NCI-H187 treated with DMSO at 0.1 percent for 48 hours (cell line): ENCODE results near the gene OGFR.

Experiments used
- DNase-seq: peaks from one replicate; lab custom pipeline; 2025; lab: John Stamatoyannopoulos, UW

OGFR gene

GRCh38 chr20:62815066-62815991 lies 10.7 kb downstream of the OGFR start:
- DNase-seq, result no peak

GRCh38 chr20:62816031-62816883 lies 11.6 kb downstream of the OGFR start:
- no peak for DNase-seq

DNA sequence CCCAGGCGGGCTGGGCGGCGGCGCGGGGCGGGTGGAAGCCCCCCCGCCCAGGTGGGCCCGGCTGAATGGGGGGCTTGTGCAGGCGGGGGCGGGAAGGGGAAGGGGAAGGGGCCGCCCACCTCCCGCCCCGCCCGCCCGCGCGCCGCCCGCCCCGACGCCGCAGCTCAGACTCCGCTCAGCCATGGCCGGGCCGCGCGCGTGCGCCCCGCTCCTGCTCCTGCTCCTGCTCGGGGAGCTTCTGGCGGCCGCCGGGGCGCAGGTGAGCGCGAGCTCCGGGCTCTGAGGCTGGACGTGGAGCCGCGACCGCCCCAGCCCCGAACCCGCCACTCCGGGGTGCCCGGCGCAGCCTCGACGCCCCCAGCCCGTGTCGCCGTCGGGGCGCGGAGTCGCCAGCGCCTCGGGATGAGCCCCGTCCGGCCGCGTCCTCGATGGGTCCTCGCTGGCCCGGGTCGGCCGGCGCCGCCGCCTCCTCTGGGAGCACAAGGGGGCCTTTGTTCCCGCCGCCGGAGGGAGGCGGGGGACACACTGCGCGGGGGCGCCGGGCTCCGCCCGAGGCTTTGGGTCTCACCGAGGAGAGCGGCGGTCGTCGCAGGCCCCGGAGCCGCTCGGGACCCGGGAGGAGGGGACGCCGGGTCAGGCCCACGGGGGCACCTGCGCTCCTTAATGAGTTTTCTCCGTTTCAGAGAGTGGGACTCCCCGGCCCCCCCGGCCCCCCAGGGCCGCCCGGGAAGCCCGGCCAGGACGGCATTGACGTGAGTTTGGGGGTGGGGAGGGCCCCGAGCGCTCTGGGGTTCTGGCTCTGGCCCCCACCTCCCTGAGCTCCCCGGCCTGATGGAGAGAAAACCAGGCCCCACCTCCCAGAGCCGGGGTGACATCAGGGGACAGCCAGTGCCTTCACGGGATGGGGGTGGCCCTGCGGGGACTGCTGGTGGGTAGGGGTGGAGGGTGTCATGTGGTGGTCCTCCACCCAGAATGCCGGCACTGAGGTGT lies 12.5 kb downstream of the OGFR start, which contains the start of gene COL9A3:
Gene COL9A3, plus strand, starts transcription at position 167 of the 990 bp plus-strand sequence. Its CDS starts 15 bp downstream, at position 182.
- DNase-seq, result no peak

GRCh38 chr20:62817975-62818591 lies 13.4 kb downstream of the OGFR start:
- no peak for DNase-seq

- DNase-seq, result no peak
Measured at GRCh38 chr20:62818592-62819493, 14.2 kb downstream of the OGFR start.

DNA sequence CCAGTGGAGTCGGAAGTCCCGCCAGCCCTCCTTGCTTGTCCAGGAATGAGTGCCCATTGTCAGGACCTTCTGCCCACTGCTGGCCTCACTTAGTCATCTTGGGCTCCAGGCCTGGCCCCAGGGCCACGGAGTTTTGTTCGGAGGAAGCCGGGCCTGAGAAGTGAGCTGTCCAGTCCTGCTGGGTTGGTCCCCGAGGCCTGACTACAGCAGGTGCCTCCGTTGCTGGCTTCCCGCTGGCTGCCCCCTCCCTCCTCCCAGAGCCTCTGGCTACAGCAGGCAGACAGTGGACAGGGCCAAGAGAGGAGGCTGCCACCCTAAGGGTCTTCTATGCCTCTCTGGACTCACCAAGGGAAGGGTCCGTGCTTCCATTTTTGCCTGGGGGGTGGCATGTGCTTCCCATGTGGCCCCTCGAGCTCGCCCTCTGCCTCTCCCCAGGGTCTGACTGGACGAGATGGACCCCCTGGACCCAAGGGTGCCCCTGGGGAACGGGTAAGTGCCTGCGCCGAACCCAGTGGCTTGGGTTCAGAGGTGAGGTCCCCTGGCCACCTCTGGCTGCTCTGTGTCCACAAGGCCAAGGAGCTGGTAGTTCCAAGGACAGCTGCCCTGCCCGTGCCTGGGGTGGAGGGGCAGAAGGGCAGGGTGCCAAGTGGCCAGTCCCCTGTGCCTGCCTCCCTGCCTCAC lies 15.0 kb downstream of the OGFR start:
- no peak for DNase-seq

- no peak for DNase-seq
Measured at GRCh38 chr20:62820208-62820961, 15.8 kb downstream of the OGFR start.

- no peak for DNase-seq
Measured at GRCh38 chr20:62820962-62821725, 16.5 kb downstream of the OGFR start.

GRCh38 chr20:62821726-62822210 lies 17.1 kb downstream of the OGFR start:
- DNase-seq, result no peak

GRCh38 chr20:62822239-62822787 lies 17.7 kb downstream of the OGFR start:
- DNase-seq, result no peak

DNA sequence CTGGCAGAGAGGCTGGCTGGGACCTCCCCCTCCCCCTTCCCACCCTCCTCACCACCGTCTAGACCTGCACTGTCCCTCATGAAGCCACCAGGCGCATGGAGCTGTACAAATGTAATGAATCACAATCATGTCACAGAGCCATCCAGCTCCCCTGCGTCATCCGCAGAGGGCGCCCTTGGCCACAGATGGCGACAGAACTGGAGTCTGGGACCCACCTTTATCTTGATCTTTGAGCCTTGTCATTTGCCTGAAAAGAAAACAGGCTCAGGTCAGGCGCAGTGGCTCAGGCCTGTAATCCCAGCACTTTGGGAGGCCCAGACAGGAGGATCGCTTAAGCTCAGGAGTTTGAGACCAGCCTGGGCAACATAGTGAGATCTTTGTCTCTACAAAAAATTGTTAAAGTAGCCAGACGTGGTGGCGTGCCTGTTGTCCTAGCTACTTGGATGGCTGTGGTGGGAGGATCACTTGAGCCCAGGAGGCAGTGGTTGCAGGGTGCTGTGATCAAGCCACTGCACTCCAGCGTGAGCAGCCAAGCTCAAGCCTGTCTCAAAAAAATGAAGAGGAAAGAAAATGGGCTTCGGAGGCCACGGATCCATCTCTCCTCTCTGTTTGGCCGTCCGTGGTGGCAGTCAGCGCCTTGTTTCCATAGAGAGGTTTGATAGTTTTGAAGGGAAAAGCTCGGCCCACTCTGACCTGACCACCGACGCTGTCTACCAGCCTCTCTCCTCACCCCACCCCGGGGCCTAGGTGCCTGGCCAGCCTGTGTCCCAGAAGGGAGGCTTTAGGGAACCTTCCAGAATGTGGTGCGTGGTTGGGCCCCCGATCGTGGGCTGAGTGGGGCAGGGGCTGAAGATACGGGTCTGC lies 18.4 kb downstream of the OGFR start:
- no peak for DNase-seq

DNA sequence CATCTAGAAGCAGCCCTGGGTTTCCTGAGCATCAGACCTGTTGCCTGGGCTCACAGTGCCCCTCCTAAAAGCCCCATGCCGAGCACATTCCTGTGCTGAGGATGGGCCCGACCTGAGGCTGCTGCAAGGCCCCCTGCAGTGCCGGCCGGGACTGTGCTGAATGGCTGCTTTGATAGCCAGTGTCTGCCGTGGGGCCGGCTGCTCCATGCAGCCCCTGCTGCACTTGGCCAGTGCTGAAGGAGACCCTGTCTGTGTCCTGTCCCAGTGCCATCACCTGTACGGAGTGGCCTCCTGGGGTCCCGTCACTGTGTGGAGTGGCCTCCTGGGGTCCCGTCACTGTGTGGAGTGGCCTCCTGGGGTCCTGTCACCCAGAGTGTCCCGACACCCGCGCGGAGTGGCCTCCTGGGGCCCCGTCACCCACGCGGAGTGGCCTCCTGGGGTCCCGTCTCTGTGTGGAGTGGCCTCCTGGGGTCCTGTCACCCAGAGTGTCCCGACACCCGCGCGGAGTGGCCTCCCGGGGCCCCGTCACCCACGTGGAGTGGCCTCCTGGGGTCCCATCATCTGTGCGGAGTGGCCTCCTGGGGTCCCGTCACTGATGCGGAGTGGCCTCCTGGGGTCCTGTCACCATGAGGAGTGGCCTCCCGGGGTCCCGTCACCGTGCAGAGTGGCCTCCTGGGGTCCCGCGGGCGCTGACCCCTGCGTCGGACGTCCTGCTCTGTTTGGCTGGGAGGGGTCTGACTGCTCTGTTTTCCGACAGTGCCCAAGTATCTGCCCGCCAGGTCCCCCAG lies 19.2 kb downstream of the OGFR start:
- no peak for DNase-seq

DNA sequence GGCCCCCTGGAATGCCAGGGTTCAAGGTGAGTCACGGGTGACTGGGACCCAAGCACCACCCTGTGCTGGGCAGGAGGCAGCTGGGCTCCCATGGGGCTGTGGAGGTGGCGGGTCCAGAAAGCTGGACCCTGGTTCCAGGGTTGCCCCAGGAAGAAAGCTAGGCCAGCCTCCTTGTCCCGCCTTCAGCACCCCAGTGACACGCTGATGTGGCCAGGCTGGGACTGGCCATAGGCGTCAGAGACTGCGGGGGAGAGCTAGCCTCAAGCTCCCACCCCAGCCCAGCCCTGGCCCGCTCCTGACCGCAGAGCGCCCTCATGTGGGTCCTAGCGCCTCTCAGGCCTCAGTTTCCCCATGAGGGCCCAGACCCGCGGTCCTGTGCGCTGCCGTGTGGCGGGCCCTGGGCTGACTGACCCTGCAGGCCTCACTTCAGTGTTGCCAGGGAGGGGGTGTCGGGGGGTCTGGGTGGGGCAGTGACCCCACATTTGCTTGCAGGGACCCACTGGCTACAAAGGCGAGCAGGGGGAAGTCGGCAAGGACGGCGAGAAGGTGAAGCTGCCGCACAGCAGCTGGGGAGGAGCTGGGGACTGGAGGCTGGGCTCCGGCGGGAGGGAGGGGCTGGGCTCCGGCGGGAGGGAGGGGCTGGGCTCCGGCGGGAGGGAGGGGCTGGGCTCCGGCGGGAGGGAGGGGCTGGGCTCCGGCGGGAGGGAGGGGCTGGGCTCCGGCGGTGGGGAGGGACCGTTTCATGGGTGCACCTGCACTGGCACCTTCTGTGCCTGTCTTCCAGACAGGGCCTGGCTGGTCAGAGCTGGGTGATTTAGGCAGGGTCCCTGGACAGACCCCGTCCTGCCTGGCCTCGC lies 20.1 kb downstream of the OGFR start:
- no peak for DNase-seq

DNA sequence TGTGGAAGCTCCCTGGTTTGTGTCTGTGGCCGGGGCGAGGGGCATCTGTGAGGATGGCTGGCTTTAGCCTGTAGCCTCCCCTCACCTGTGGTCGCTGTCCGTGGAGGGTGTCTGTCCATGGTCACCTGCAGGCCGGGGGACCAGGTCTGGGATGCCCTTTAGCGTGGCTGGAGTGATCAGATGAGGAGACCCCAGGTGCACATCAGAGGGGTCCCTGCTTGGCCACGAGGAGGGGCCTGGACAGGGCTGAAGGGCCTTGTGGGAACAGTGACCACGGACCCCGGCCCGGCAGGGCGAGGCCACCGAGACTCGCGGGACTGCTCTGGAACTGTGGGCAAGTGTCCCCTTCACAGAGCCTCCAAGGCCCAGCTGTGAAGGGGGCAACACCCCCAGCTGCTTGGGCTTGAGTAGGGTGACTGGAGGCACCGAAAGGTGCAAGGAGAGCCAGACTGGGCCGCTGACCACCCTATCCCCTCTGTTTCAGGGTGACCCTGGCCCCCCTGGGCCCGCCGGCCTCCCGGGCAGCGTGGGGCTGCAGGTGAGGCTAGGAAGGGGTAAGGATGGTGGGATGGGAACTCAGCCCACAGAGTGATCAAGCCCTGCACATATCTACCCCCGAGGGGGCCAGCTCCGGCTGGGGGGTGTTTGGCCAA lies 20.8 kb downstream of the OGFR start:
- DNase-seq, result no peak
